Endothelial cell of umbilical vein (primary cell): ENCODE data around the gene MMD.

Experiments
- EZH2 ChIP-seq: IDR thresholded peaks from 2 replicates; pipeline ENCODE4 v1.6.1; 2012; ENCODE audit warnings: borderline replicate concordance, low read depth, mild to moderate bottlenecking, moderate library complexity, low read length, inconsistent platforms; ENCODE audit not compliant: severe bottlenecking
- GATA2 ChIP-seq: IDR thresholded peaks from 2 replicates; pipeline ENCODE4 v1.7.0; 2011; ENCODE audit warnings: low read depth, mild to moderate bottlenecking, moderate library complexity, mixed read lengths, low read length; ENCODE audit not compliant: insufficient read length, insufficient read depth
- JUN ChIP-seq: IDR thresholded peaks from 2 replicates; pipeline ENCODE4 v1.6.1; 2011; ENCODE audit warnings: borderline replicate concordance, low read depth; ENCODE audit not compliant: insufficient read length, insufficient read depth
- MYC ChIP-seq: IDR thresholded peaks from one replicate; pipeline ENCODE4 v1.6.1; 2011; ENCODE audit warnings: mild to moderate bottlenecking, low read depth, low read length
- POLR2A ChIP-seq: IDR thresholded peaks from 2 replicates; pipeline ENCODE4 v1.6.1; 2012; ENCODE audit warnings: low read depth, mild to moderate bottlenecking, control low read depth, low read length
- POLR2AphosphoS5 ChIP-seq: IDR thresholded peaks from 2 replicates; pipeline ENCODE4 v1.6.1; 2012; ENCODE audit warnings: low read depth, mild to moderate bottlenecking, control low read depth, low read length, moderate library complexity; ENCODE audit not compliant: insufficient read depth
- TF ChIP-seq, protein P1 (sequence below), 2 donors: IDR thresholded peaks; 1 replicate in 1 of 2; 2 replicates in 1 of 2; pipeline ENCODE4 v1.5.1; 2011; ENCODE audit warnings: low read length in 2 of 2, mild to moderate bottlenecking in 2 of 2, moderate library complexity in 2 of 2, control low read depth in 1 of 2, inconsistent platforms in 1 of 2, low read depth in 1 of 2; ENCODE audit not compliant: insufficient read depth in 1 of 2; ENCODE audit errors: extremely low read depth in 1 of 2

DNA sequence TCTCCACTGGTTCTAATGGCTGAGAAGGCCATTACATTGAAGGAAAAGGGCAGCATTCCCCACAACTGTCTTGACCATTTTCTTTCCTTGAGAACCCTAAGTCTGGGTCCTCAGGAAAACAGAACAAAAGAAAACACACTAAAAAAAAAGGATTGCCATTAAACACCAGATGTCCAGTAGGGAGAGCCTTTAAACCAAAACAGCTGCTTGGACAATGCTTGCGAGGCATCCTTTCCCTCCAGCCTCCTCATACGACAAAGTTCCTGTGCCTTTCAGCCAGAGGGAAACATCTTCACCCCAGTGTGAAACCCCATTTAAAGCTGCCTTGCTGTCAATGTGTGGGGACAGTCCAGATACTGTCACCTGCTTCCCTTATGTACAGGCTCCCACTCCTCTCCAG, 74.3 kb downstream of the MMD start:
- TF ChIP-seq MYC (no peak), JUN (no peak), POLR2AphosphoS5 (no peak), GATA2 (no peak), POLR2A (no peak), EZH2 (no peak)
- TF ChIP-seq, protein P1, sequence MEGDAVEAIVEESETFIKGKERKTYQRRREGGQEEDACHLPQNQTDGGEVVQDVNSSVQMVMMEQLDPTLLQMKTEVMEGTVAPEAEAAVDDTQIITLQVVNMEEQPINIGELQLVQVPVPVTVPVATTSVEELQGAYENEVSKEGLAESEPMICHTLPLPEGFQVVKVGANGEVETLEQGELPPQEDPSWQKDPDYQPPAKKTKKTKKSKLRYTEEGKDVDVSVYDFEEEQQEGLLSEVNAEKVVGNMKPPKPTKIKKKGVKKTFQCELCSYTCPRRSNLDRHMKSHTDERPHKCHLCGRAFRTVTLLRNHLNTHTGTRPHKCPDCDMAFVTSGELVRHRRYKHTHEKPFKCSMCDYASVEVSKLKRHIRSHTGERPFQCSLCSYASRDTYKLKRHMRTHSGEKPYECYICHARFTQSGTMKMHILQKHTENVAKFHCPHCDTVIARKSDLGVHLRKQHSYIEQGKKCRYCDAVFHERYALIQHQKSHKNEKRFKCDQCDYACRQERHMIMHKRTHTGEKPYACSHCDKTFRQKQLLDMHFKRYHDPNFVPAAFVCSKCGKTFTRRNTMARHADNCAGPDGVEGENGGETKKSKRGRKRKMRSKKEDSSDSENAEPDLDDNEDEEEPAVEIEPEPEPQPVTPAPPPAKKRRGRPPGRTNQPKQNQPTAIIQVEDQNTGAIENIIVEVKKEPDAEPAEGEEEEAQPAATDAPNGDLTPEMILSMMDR (IDR thresholded peaks at IDR 0.05; ENCODE audit: extremely low read depth in 1 of 2, insufficient read depth in 1 of 2, low read depth in 1 of 2, low read length in 2 of 2) = no peak
